Natural killer cell treated with Interleukin-12 subunit alpha and Interleukin-12 subunit beta and Interleukin-15 and Interleukin-18, amount 100 ng/mL, for 72 hours (primary cell): ENCODE measurements around the gene VPS52. TPM values are rescaled to one million over a fixed set of nuclear protein-coding genes. Genes with fewer than 3 reads are reported as not detected.
"Not testable (repeated sequence)": the region's sequence is repeated elsewhere in the genome, so short reads cannot be mapped to it uniquely, and the experiment has no call there.

ENCODE experiments used
- ATAC-seq, 2 donors: fragments of 150-1000 bp; cut with Tn5 transposase in 1 of 2; sonication (Bioruptor Pico), chemical (Tn5 transposase) in 1 of 2; 2 replicates each; pipeline ENCODE4 v1.10.0; 2021
- DNase-seq: peaks from one replicate; pipeline ENCODE4 v3.0.0; 2022; ENCODE audit warnings: low spot score
- H3K27ac Mint-ChIP-seq, 2 donors: 1 replicate in 1 of 2; 2 replicates in 1 of 2; pipeline ENCODE4 v1.8.0; 2022; ENCODE audit warnings: mixed read lengths in 2 of 2, mild to moderate bottlenecking in 1 of 2, moderate library complexity in 1 of 2
- H3K27me3 Mint-ChIP-seq, 2 donors: 1 replicate in 1 of 2; 2 replicates in 1 of 2; pipeline ENCODE4 v1.8.0; 2022; ENCODE audit warnings: mixed read lengths in 2 of 2
- H3K36me3 Mint-ChIP-seq: one replicate; pipeline ENCODE4 v1.8.0; 2022; ENCODE audit warnings: mixed read lengths
- H3K4me1 Mint-ChIP-seq, 2 donors: 1 replicate in 1 of 2; 2 replicates in 1 of 2; pipeline ENCODE4 v1.8.0; 2022; ENCODE audit warnings: low read depth in 2 of 2, mixed read lengths in 2 of 2, mild to moderate bottlenecking in 1 of 2
- H3K4me3 Mint-ChIP-seq: one replicate; pipeline ENCODE4 v1.8.0; 2022; ENCODE audit warnings: mixed read lengths
- H3K9me3 Mint-ChIP-seq: 2 replicates; pipeline ENCODE4 v1.8.0; 2022; ENCODE audit warnings: mixed read lengths
- total RNA-seq, 2 donors: library from RNA; stranded (reverse); gene quantifications; one replicate each; pipeline ENCODE4 v1.2.3, GENCODE V29; 2022

Gene VPS52
- total RNA-seq, 2 donors from 2014 or later = 48.6 to 76.5 TPM

DNA sequence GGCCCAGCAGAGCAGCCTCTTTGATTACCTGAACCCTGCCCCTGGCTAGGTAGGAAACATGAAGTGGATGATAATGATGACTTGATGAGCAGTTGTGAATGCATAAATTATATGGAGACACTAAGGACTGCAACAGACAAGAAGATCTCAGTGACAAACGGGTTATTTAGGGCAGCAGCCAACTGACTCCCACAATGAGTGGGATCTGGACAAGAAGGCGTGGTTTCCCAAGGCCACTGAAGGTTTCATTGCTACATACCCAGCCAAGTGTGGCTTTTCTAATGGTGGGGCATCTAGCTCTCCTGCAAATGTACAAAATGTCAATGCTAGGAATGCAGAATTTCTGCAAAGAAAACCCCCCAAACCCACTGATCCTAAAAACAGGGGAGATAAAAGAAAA is 33.9 kb downstream of the VPS52 start:
- H3K4me1 Mint-ChIP-seq = peaks cover 7 to 8% of the 10 kb centered on the region in 2 donors
- H3K9me3 Mint-ChIP-seq = no peaks in the 10 kb centered on the region
- H3K27ac Mint-ChIP-seq = no peak overlapping the region
- H3K27me3 Mint-ChIP-seq = peaks cover 35 to 51% of the 10 kb centered on the region in 2 donors
- ATAC-seq = no peak
- no peaks in the 10 kb centered on the region for H3K36me3 Mint-ChIP-seq
- no peak overlapping the region for H3K4me3 Mint-ChIP-seq
- no peak for DNase-seq

DNA sequence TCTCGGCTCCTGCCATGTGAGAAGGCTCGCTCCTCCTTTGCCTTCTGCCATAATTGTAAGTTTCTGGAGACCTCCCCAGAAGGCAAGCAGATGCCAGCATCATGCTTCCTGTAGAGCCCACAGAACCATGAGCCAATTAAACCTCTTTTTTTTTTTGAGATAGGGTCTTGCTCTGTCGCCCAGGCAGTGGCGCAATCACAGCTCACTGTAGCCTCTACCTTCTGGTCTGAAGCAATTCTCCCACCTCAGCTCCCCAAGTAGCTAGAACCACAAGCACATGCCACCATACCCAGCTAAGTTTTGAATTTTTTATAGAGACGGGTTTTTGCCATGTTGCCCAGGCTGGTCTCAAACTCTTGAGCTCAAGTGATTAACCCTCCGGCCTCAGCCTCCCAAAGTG is 34.8 kb downstream of the VPS52 start:
- H3K36me3 Mint-ChIP-seq = no peaks in the 10 kb centered on the region
- no peaks in the 10 kb centered on the region for H3K9me3 Mint-ChIP-seq

DNA sequence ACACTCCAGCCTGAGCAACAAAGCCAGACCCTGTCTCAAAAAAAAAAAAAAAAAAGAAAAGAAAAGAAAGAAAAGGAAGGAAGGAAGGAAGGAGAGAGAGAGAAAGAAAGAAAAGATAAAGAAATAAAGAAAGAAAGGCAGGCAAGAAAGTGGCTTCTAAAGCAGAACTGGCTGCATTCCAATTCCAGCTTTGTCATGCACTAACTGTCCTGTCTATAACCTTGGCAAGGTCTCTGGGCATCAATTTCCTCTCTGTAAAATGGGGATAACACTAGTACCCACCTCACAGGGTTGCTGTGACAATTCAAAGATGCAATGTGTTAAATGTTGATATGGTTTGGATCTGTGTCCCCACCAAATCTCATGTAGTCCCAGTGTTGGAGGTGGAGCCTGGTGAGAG is 35.3 kb downstream of the VPS52 start:
- DNase-seq = no peak
- Mint-ChIP-seq H3K9me3 (no peaks in the 10 kb centered on the region), H3K4me1 (peaks cover 0 to 2% of the 10 kb centered on the region in 2 donors), H3K27ac (no peak overlapping the region), H3K27me3 (peaks cover 32 to 52% of the 10 kb centered on the region in 2 donors), H3K36me3 (no peaks in the 10 kb centered on the region), H3K4me3 (no peak overlapping the region)
- ATAC-seq = no peak

More for the DNA sequence above, 34.8 kb downstream of the VPS52 start:
- no peak overlapping the region for H3K4me3 Mint-ChIP-seq
- no peak for ATAC-seq
- H3K4me1 Mint-ChIP-seq = peaks cover 2% of the 10 kb centered on the region in 2 donors
- no peak overlapping the region for H3K27ac Mint-ChIP-seq
- no peak for DNase-seq
- peaks cover 30 to 48% of the 10 kb centered on the region in 2 donors for H3K27me3 Mint-ChIP-seq

DNA sequence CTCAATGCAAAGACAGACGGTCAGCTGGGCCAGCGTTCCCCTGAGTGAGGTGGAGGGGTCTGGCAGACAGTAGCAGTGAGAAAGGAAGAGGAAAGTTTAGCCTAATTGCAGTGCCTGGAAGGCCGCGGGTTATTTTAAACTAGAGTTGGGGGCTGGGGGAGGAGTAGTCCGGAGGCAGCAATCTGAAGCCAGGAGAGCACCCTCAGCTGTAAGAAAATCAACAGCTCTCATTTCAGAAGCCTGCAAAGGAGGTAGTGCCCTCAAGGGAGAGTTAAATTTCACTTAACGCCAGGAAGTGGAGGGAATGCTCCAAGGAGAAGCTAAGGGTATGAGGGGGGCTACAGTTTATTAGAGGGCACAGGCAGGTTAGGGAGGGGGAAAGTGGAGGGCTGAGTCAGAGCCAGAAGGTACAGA is 36.4 kb downstream of the VPS52 start:
- Mint-ChIP-seq H3K27ac (no peak overlapping the region), H3K36me3 (no peaks in the 10 kb centered on the region)

DNA sequence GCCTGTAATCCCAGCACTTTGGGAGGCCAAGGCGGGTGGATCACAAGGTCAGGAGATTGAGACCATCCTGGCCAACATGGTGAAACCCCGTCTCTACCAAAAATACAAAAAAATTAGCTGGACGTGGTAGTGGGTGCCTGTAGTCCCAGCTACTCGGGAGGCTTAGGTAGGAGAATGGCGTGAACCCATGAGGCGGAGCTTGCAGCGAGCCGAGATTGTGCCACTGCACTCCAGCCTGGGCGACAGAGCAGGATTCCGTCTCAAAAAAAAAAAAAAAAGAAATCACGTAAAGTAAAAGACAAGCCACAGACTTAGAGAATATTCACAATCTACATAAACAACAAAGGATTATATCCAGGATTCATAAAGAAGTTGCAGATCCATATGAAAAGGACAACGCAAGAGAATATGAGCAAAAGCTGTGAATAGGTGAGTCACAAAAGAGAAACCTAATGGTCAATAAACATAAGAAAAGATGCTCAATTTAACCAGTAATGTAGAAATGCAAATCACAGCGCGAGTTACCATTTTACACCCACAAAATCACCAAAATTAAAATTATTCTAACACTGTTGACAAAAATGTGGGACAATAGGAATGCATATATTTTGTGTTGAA is 45.1 kb downstream of the VPS52 start:
- not testable (repeated sequence) for H3K9me3 Mint-ChIP-seq, ATAC-seq, H3K4me3 Mint-ChIP-seq, H3K36me3 Mint-ChIP-seq, DNase-seq, H3K27ac Mint-ChIP-seq, H3K4me1 Mint-ChIP-seq
- peaks cover 35 to 50% of the 10 kb centered on the region in 2 donors for H3K27me3 Mint-ChIP-seq

More for the DNA sequence above, 36.4 kb downstream of the VPS52 start:
- peaks cover 31 to 53% of the 10 kb centered on the region in 2 donors for H3K27me3 Mint-ChIP-seq
- DNase-seq = no peak
- H3K4me3 Mint-ChIP-seq = no peak overlapping the region
- no peak for ATAC-seq
- H3K9me3 Mint-ChIP-seq = no peaks in the 10 kb centered on the region
- H3K4me1 Mint-ChIP-seq = peaks cover 0 to 4% of the 10 kb centered on the region in 2 donors

DNA sequence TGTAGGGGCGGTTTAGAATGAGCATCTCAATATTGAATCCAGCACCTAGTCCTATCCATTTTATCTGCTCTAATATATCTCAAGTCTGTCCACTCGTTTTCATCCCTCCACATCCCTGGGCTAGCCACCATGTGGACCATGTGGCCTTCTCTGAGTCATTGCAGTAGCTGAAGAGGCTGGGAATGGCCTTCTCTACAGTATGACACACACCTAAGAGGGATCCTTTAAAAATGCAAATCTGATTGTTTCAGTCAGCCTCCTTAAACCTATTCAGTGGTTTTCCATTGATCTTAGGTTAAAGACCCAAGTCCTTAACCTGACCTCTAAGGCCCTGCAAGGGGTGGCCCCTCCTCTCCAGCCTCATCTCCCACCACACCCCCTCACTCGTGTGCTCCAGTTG is 54.0 kb downstream of the VPS52 start:
- Mint-ChIP-seq H3K9me3 (no peaks in the 10 kb centered on the region), H3K4me3 (no peak overlapping the region), H3K27ac (no peak overlapping the region), H3K27me3 (peaks cover 40 to 50% of the 10 kb centered on the region in 2 donors), H3K36me3 (peaks cover under 1% of the 10 kb centered on the region), H3K4me1 (peaks cover 12 to 15% of the 10 kb centered on the region in 2 donors)
- DNase-seq = no peak
- ATAC-seq = no peak

DNA sequence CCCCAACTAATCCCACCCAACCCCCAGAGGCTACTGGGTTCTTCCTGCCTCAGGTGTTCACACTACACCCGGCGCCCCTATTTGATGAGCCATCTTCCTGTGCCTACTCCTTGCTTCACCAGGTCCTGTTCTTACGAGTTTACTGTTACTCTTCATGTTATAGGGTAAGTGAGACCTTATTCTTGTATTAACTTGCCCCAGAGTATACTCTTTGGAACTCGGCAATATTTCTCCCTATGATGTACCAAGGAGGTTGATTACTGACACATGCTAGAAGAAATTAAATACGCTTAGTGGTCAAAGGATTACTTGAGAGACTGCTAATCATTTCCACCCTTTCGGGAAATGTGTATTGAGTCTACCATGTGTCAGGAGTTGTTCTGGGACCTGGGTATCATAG is 54.4 kb downstream of the VPS52 start:
- peaks cover 42 to 49% of the 10 kb centered on the region in 2 donors for H3K27me3 Mint-ChIP-seq
- no peak for ATAC-seq
- no peak overlapping the region for H3K4me3 Mint-ChIP-seq
- peaks cover 16 to 18% of the 10 kb centered on the region in 2 donors for H3K4me1 Mint-ChIP-seq
- DNase-seq = no peak
- H3K27ac Mint-ChIP-seq = no peak overlapping the region
- H3K36me3 Mint-ChIP-seq = peaks cover 4% of the 10 kb centered on the region
- H3K9me3 Mint-ChIP-seq = no peaks in the 10 kb centered on the region

DNA sequence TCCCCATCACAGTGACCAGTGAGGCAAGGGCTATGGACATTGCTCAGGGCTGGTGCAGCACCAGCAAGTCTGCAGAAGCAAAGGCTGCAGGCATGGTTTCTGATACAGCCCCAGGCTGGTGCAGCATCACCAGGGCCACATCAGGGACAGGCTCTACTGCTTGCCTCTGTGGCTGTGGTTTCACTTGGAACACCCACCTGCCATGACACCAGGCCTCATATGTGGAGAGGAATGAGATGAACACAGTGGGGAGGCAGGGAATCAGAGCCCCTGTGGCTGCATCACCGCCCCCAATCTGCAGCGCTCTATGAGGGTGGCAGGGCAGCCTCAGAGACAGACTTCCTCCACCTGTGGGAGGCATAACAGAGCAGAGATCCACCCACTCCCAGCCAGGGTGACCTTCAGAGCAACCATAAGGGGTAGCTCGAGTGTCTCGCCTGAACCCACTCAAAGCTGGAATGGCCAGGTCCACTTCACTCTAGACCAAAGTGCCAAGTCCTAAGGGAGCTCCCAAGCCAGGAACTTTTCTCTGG is 55.5 kb downstream of the VPS52 start:
- DNase-seq (no peak), ATAC-seq (no peak)
- Mint-ChIP-seq H3K36me3 (peaks cover 10% of the 10 kb centered on the region), H3K27ac (peak overlapping the region in 1 of 2 donors; percentile 31), H3K9me3 (no peaks in the 10 kb centered on the region), H3K4me3 (no peak overlapping the region), H3K4me1 (peaks cover 18 to 21% of the 10 kb centered on the region in 2 donors), H3K27me3 (peaks cover 33 to 42% of the 10 kb centered on the region in 2 donors)

DNA sequence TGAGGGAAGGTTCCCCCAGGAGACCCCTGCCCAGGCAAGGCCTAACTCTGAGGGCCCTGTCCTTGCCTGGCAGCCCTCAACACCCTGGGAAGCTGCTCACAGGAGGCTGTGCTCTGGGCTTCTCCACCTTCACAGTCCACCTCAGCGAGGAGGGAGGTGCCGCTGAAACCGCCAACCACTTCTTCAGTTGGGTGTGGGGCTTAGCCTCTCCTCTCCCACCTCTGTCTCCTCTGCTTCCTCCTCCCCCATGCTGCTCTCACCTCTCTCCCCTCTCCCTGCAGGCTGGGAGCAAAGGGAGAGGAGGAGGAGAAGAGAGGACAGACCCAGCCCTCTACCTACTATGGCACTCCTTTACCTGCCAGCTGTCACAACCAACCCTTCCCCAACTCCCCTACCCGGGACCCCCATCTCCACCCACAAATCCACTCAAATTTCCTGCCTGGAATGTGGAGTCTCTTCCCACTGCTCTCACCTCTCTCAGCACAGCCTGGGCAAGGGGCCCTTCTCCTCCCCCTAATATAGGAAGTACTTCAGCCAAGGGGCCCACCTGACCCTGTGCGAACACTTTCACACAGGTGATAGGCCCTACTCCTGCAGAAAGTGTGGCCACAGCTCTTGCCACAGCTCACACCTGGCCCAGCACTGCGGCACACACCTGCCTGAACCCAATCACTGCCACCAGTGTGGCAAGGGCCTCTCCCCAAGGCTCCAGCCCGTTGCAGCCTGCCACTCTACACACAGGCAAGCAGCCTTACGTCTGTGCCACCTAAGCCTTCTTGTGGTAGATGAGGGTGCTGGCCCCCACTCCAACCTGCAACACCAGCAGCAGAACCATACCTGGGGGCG is 56.2 kb downstream of the VPS52 start:
- peaks cover 10% of the 10 kb centered on the region for H3K36me3 Mint-ChIP-seq
- no peaks in the 10 kb centered on the region for H3K9me3 Mint-ChIP-seq
- H3K27me3 Mint-ChIP-seq = peaks cover 32 to 41% of the 10 kb centered on the region in 2 donors
- peak overlapping the region in 1 of 2 donors; percentile 31 for H3K27ac Mint-ChIP-seq
- ATAC-seq (peak in 1 of 2 donors; percentile 43), DNase-seq (no peak)
- no peak overlapping the region for H3K4me3 Mint-ChIP-seq
- peaks cover 18 to 21% of the 10 kb centered on the region in 2 donors for H3K4me1 Mint-ChIP-seq

DNA sequence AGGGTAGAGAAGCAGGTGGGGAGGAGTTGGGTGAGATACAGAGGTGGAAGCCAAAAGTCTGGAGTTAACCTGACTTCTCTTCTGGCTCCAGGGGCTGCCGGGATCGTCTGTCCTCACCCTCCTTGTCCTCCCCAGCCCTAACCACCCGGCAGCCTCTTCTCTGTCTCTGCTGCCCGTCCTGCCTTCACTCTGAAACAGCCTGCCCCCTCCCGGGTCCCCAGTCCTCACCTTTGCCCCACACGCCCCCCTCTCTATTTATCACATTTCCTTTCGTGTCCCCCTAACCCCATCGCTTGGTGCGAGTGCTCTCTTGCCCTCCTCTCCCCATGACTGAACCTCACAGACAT is 57.7 kb downstream of the VPS52 start:
- Mint-ChIP-seq H3K9me3 (no peaks in the 10 kb centered on the region), H3K27me3 (peaks cover 31 to 36% of the 10 kb centered on the region in 2 donors), H3K36me3 (peaks cover 10% of the 10 kb centered on the region), H3K4me3 (peak overlapping the region; percentile 39), H3K4me1 (peaks cover 29 to 30% of the 10 kb centered on the region in 2 donors), H3K27ac (peak overlapping the region in 1 of 2 donors; percentile 31)
- ATAC-seq (no peak), DNase-seq (no peak)

DNA sequence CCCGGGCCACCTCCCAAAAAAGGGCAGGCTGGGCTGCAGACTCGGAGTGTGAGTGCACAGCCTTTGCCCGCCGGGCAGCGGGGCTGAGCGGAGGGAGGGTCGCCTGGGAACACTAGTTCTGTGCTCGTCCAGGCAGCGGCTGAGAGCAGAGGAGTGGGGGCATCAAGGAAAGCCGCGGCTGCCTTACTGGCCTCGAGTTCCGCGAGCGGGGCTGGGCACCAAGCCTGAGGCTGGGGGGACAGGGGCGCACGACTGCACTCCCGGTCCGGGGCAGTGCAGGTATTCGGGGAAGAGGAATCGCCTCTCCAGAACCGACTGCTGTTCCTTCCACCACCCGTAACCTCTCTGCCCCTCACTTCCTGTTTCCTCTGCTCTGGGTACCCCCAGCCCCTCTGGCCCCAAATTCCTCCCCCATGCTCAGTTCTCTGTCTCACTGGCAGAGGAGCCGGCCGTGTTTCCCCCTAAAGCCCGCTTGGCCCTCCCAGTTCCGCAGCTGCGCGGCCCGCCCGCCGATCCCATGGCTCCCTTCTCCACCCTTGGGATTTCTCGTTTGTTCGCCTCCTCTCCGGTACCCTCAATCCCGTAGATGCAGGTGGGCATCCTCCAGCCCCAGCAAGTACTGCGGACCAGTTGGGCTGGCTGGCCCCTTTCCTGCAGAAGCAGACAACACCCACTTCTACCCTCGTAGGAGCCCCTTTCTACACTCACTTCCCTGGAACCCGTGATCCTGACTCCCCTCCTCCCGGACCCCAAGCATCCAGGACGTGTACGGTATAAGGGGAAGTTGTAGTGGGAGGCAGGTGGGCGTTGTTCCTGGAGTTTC is 58.3 kb downstream of the VPS52 start:
- DNase-seq = no peak
- no peaks in the 10 kb centered on the region for H3K9me3 Mint-ChIP-seq
- H3K27ac Mint-ChIP-seq = peak overlapping the region in 1 of 2 donors; percentile 31
- H3K4me3 Mint-ChIP-seq = peak overlapping the region; percentile 39
- H3K36me3 Mint-ChIP-seq = peaks cover 10% of the 10 kb centered on the region
- H3K27me3 Mint-ChIP-seq = peaks cover 26 to 31% of the 10 kb centered on the region in 2 donors
- no peak for ATAC-seq
- peaks cover 33% of the 10 kb centered on the region in 2 donors for H3K4me1 Mint-ChIP-seq

DNA sequence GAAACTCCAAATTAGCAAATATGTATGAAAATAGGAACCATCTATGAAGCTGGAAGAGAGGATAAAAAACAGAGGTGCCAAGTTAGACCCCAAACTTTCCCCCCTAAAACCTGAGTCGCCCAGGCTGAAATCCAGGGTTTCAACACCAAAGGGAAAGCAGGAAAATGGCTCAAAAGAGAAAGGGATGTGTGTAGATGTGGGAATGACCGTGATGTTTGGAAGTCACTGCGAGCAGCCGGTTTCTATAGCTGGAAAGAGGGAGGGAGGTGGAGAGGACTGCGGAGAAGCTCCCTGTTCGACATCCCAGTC is 58.9 kb downstream of the VPS52 start:
- DNase-seq (no peak), ATAC-seq (no peak)
- H3K27ac Mint-ChIP-seq = no peak overlapping the region
- H3K4me3 Mint-ChIP-seq = peak overlapping the region; percentile 6
- peaks cover 25 to 26% of the 10 kb centered on the region in 2 donors for H3K27me3 Mint-ChIP-seq
- H3K36me3 Mint-ChIP-seq = peaks cover 10% of the 10 kb centered on the region
- H3K4me1 Mint-ChIP-seq = peaks cover 33% of the 10 kb centered on the region in 2 donors
- no peaks in the 10 kb centered on the region for H3K9me3 Mint-ChIP-seq

DNA sequence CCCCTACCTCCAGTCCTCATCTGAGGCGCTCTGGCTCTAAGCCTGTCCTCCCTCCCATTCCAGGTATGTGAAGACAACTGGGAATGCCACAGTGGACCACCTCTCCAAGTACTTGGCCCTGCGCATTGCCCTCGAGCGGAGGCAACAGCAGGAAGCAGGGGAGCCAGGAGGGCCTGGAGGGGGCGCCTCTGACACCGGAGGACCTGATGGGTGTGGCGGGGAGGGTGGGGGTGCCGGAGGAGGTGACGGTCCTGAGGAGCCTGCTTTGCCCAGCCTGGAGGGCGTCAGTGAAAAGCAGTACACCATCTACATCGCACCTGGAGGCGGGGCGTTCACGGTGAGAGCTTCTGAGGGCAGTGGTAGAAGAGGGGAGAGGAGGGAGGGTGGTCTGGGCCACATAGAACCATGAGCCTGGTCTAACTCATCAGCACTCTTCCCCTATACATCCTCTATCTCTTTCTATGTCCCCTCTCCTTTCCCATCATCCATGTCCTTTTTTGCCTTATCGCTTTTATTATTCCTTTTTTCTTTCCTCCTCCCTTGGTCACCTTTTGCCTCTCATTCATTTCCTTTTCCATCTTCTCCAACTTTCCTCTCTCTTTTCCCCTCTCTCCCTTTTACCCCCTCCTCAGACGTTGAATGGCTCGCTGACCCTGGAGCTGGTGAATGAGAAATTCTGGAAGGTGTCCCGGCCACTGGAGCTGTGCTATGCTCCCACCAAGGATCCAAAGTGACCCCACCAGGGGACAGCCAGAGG is 59.8 kb downstream of the VPS52 start:
- no peak for DNase-seq
- H3K4me1 Mint-ChIP-seq = peaks cover 33 to 37% of the 10 kb centered on the region in 2 donors
- H3K9me3 Mint-ChIP-seq = no peaks in the 10 kb centered on the region
- no peak for ATAC-seq
- H3K27me3 Mint-ChIP-seq = peaks cover 23 to 26% of the 10 kb centered on the region in 2 donors
- H3K36me3 Mint-ChIP-seq = peaks cover 10% of the 10 kb centered on the region
- H3K4me3 Mint-ChIP-seq = no peak overlapping the region
- H3K27ac Mint-ChIP-seq = no peak overlapping the region
